GM20431 (cell line): ENCODE measurements around the gene VEGFA.

Source experiments
- in situ Hi-C: fragments of 300-500 bp; cut with MseI, MboI; formaldehyde crosslinking; loops from one replicate; pipeline ENCODE4 v1.15.0; 2020; ENCODE audit warnings: low sequenced_read_pairs; ENCODE audit not compliant: unreplicated experiment

VEGFA gene

GRCh38 chr6:43769526-43770371 lies at the start of gene VEGFA:
Gene VEGFA (plus strand): TSS chr6:43770211.
- in situ Hi-C loops: loop anchor here (10.0 kb wide), 1 partner anchor 305 kb away; no protein-coding TSS in a partner anchor

DNA sequence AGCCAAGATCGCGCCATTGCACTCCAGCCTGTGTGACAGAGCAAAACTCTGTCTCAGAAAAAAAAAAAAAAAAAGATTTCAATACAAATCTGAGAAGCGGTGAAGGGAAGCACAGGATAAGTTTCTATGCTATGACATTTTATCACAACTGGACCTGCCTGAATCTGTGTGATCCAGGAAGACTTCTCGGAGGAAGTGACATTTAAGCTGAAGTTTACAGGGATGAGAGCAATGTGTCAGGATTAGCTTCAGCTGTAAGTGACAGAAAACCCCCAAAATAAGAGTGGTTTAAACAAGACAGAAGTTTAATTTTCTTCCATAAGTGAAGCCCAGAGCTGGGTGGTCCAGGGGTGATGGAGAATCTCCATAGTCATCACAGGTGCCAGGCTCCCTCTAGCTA lies 49.0 kb upstream of the VEGFA start:
- in situ Hi-C loops: no loop called here

DNA sequence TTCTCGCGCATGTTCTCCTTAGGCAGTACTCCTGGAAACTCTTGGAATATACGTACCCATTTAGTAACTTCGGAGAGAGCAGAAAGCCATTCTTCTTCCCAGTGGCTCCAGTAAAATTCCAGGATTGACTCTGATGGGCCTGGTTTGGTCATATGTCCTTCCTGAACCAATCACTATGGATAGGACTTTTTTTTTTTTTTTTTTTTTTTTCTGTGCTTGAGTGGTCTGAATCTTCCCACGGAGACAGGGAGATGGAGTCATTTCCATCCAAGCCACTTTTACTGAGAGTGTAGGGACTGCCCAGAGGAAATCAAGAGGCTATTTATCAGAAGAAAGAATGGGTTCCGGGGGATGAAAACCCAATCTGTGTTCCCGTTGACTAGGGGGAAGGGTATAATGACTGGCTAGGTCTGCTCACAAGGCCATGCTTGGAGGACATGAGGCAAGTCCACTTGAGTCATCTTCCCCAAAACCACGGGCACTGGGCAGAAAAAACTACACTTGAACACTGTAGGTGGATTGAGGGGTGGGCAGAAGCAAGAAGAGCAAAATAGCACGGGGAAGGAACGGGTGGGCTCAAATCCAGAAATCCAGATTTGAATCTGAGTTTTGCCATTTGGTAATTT lies 47.0 kb upstream of the VEGFA start:
- in situ Hi-C loops: no loop called here

- in situ Hi-C loops: no loop called here
These were observed 46.2 kb upstream of the VEGFA start for GRCh38 chr6:43723737-43724295.

- in situ Hi-C loops: no loop called here
These were observed 45.7 kb upstream of the VEGFA start for GRCh38 chr6:43724354-43724753.

DNA sequence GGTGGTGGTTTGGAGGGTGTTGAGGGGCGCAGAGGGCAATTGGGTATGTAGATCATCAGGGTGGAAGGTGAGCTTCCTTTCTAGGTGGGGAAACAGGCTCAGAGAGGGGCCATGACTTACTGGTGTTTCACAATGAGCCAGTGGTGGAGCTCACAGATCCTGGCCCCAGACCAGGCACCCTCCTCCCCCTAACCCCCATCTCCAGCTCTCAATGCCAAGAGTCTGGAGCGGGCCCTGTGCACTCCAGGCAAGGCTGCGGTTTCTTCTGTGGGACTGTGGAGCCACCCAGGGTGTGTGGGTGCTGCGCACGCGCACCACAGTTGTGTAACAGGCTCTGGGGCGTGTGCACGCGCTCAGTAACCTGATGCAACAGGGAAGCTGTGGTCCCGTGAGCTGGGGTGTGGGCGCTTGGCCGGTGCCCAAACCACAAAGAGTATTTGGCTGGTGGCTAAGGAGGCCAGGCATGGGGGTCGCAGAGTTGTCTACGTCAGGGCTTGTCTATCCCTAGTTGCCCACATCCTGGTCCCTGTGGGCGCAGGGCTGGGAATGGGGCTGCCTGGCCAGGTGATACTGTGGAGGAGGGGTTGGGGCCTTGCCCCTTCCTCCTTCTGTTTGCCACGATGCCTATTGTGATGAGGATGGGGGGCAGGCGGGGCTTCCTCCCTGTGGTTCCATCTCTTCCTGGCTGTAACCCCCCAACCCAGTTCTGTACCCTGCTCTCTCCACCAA lies 44.9 kb upstream of the VEGFA start:
- in situ Hi-C loops: no loop called here

DNA sequence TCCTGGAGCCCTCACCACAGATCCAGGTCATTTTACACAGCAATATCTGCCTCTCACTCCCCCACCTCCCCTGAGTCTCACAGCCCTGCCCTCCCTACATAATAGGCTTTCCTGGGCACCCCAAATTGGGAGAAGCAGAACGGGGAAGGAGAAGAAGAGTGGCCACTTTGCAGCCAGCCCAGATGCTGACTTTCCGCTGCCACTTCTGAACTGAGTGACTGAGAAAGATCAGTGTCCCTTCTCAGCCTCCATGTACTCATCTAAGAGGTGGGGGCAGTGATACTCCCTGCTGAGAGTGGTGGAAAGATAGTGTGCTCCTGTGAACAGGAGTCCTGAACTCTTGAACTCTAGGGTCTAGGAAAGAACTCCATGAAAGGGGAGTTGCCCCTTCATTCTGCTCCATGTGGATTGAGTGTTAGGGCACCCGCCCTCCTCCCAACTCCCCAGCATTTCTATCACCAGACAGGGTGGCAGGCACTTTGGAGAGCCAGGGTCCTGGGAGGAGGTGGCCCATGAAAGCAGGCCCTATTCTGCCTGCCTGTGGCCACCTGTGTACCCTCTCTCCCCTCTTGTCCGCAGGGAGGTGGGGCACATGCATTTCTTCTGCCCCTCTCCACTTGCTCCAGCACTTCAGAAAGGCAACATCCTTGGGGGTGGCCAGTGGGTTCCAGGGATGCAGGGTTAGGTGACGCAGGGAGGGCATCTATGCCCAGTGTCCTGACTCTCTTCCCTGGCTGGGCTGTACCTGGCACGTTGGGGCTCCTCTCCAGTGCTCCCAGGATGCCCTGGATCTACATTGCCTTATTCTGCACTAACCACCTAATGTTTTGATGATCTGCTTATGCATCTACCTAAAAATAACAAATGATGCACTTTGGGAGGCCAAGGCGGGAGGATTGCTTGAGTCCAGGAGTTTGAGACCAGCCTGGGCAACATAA lies 44.1 kb upstream of the VEGFA start:
- in situ Hi-C loops: no loop called here

- in situ Hi-C loops: no loop called here
These were observed 42.4 kb upstream of the VEGFA start for GRCh38 chr6:43727634-43728033.

DNA sequence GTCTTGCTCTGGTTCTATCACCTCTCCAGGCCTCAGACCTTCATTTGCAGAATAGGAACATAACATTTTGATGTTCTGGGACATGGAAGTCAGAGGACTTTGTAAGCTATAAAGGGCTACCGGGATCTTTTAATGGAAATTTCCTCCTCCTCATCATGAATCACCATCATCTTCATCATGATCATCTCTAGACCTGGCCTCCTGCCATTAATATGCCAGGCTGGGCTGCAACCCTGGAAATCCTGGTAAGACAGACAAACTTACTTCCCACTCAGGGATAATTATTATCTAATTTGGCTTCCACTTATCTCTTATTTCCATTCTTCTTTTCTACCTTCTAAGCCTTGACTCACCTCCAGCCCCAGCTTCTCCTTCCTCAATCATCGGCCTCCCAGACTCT lies 41.4 kb upstream of the VEGFA start:
- in situ Hi-C loops: no loop called here

GRCh38 chr6:43729537-43729936 lies 40.5 kb upstream of the VEGFA start:
- in situ Hi-C loops: no loop called here

GRCh38 chr6:43730634-43731033 lies 39.4 kb upstream of the VEGFA start:
- in situ Hi-C loops: no loop called here

GRCh38 chr6:43733471-43734293 lies 36.3 kb upstream of the VEGFA start:
- in situ Hi-C loops: no loop called here

- in situ Hi-C loops: no loop called here
These were observed 35.7 kb upstream of the VEGFA start for GRCh38 chr6:43734294-43734665.

DNA sequence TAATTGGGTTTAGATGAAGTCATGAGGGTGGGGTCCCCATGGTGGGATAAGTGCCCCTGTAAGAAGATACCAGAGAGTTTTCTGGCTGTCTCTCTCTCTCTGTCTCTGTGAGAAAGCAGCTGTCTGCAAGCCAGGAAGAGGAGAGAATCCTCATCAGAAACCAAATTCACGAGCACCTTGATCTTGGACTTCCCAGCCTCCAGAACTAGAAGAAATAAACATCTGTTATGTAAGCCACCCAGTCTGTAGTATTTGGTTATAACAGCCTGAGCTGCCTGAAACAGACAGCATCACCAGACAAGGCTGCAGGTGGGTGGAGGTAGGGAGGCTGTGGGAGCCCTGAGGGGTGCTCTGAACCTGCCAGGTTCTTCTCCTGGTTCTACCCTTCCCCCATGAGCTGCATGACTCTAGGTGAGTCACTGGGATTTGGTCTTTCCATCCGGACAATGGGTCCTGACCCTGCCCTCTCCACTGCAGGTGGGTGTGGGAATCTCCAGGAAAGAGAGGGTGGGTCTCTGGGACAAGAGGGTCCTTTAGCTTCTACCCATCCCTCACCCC lies 34.3 kb upstream of the VEGFA start:
- in situ Hi-C loops: no loop called here

GRCh38 chr6:43736211-43736786 lies 33.7 kb upstream of the VEGFA start:
- in situ Hi-C loops: no loop called here

GRCh38 chr6:43736844-43737243 lies 33.2 kb upstream of the VEGFA start:
- in situ Hi-C loops: no loop called here

DNA sequence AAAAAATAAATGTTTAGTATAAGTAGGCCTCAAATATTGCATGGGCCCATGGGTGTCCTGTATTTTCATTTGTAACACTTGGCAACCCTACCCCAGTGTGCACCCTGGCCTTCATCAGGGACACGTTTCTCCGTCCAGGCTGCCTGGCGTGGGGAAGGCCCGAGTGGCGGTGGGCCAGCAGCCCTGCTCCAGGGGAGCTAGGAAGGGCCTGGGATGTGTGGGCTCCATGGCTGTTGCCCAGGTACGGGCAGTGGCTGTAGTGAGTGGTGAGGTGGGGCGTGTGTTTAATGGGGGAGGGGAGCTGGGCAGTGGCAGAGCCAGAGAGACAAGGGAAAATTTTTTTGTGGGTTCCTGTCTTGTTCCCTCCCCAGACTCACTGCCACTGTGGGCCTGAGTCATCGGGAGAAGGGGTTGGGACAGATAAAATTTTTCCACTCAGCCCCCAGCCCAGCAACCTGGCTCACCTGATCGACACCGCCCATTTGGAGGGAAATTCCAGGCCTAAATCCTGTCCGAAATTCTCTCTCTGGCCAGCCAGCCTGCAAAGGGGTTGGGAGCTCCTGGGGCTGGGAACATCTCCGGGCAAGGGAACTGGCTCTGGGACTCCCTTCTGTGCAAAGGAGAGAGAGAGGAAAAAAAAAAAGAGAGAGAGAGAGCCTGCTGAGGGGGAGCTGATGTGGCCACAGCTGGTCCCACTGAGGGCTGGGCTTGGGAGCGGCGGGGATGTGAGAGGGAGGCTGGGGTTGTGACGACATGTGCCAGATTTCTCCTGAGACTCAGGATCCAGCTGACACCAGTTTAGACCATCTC lies 32.5 kb upstream of the VEGFA start:
- in situ Hi-C loops: no loop called here
